Cardiac muscle cell (in vitro differentiated cells and primary cell): ENCODE measurements around the gene BBS12. TPM values are rescaled to one million over a fixed set of nuclear protein-coding genes. Genes with fewer than 3 reads are reported as not detected.

Experiments
- DNase-seq, 2 donors: peaks; one replicate each; pipeline versions ENCODE4 v3.0.0 to v3.0.0-alpha.2; 2010 to 2017; ENCODE audit warnings: low read depth in 1 of 2, low spot score in 1 of 2
- H3K27ac ChIP-seq: fragments of 200-600 bp; sonication (generic); 2 replicates; pipeline ENCODE4 v1.5.1; 2016
- H3K27me3 ChIP-seq: fragments of 200-600 bp; sonication (generic); 2 replicates; pipeline ENCODE4 v1.6.0; 2016; ENCODE audit warnings: control low read depth
- H3K36me3 ChIP-seq: fragments of 200-600 bp; sonication (generic); 2 replicates; pipeline ENCODE4 v1.5.1; 2016; ENCODE audit warnings: control low read depth
- H3K4me1 ChIP-seq: fragments of 200-600 bp; sonication (generic); 2 replicates; pipeline ENCODE4 v1.8.1; 2017; ENCODE audit warnings: low read depth, mild to moderate bottlenecking, mixed run types
- H3K4me3 ChIP-seq: fragments of 200-600 bp; sonication (generic); 2 replicates; pipeline ENCODE4 v1.5.1; 2016; ENCODE audit warnings: mild to moderate bottlenecking
- H3K9me3 ChIP-seq: fragments of 200-600 bp; sonication (generic); 2 replicates; pipeline ENCODE4 v1.5.1; 2017; ENCODE audit warnings: low read depth, mild to moderate bottlenecking, control low read depth
- polyA plus RNA-seq: library from polyadenylated mRNA; unstranded; fragments of >200 nt; fragmentation: Nextera tagmentation; extraction: Ambion mirVana; gene quantifications from 2 replicates; pipeline ENCODE4 v1.2.1, GENCODE V29; 2016
- total RNA-seq: library from RNA; depleted of rRNA; stranded (reverse); fragments of >200 nt; gene quantifications from 2 replicates; pipeline ENCODE4 v1.2.3, GENCODE V29; 2016
- TF ChIP-seq, protein P1 (sequence below): IDR thresholded peaks from 2 replicates; pipeline ENCODE4 v1.5.1; 2012; ENCODE audit warnings: low read depth, mild to moderate bottlenecking, low read length

Gene BBS12
- total and polyA plus RNA-seq, 2 experiments from 2014 or later, result 4.9 to 7.4 TPM

DNA sequence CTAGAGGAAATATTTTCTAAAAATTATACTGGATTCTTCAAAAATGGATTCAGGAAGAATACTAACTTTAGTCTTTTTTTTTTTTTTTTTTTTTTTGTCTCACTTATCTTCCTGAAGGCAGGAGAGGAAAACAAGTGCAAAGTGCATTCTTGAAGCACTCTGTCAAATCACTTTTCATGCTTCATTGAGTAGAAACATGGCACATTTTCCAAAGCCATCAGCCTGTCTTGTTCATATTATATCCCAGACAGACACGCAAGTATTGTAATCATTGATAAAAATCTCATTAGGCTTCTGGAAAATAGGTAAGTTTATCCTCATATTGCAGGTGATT is 1.2 kb downstream of the BBS12 start:
- peak overlapping the region; percentile 48 for H3K4me3 ChIP-seq
- peak in 1 of 2 donors; percentile 13 for DNase-seq
- peak overlapping the region; percentile 84 for H3K27ac ChIP-seq
- H3K9me3 ChIP-seq, result no peaks in the 10 kb centered on the region
- H3K27me3 ChIP-seq, result no peaks in the 10 kb centered on the region
- H3K4me1 ChIP-seq, result peaks cover 15% of the 10 kb centered on the region
- no peaks in the 10 kb centered on the region for H3K36me3 ChIP-seq
- TF ChIP-seq, protein P1, sequence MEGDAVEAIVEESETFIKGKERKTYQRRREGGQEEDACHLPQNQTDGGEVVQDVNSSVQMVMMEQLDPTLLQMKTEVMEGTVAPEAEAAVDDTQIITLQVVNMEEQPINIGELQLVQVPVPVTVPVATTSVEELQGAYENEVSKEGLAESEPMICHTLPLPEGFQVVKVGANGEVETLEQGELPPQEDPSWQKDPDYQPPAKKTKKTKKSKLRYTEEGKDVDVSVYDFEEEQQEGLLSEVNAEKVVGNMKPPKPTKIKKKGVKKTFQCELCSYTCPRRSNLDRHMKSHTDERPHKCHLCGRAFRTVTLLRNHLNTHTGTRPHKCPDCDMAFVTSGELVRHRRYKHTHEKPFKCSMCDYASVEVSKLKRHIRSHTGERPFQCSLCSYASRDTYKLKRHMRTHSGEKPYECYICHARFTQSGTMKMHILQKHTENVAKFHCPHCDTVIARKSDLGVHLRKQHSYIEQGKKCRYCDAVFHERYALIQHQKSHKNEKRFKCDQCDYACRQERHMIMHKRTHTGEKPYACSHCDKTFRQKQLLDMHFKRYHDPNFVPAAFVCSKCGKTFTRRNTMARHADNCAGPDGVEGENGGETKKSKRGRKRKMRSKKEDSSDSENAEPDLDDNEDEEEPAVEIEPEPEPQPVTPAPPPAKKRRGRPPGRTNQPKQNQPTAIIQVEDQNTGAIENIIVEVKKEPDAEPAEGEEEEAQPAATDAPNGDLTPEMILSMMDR, result no peak

DNA sequence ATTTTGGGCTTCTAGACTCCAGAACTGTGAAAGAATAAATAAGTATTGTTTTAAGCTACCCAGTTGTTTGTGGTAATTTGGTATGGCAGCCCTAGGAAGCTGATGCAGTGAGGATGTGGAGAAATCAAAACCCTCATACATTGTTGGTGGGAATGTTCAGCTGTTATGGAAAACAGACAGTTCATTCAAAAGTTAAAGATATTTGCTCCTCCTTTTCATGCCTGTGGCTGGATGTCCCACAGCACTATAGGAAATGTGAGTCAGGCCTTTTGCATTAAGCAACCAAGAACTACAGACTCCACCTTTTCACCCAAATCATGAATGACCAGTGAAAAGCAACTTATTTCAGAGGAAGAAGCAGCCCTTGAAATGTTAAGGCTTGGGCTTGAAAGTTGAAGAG is 6.7 kb downstream of the BBS12 start:
- H3K27ac ChIP-seq, result no peak overlapping the region
- H3K4me1 ChIP-seq, result no peaks in the 10 kb centered on the region
- H3K4me3 ChIP-seq, result no peak overlapping the region
- H3K27me3 ChIP-seq, result no peaks in the 10 kb centered on the region
- DNase-seq, result peak in 1 of 2 donors; percentile 93
- H3K36me3 ChIP-seq, result peaks cover 3% of the 10 kb centered on the region
- TF ChIP-seq, protein P1, result no peak
- no peaks in the 10 kb centered on the region for H3K9me3 ChIP-seq

DNA sequence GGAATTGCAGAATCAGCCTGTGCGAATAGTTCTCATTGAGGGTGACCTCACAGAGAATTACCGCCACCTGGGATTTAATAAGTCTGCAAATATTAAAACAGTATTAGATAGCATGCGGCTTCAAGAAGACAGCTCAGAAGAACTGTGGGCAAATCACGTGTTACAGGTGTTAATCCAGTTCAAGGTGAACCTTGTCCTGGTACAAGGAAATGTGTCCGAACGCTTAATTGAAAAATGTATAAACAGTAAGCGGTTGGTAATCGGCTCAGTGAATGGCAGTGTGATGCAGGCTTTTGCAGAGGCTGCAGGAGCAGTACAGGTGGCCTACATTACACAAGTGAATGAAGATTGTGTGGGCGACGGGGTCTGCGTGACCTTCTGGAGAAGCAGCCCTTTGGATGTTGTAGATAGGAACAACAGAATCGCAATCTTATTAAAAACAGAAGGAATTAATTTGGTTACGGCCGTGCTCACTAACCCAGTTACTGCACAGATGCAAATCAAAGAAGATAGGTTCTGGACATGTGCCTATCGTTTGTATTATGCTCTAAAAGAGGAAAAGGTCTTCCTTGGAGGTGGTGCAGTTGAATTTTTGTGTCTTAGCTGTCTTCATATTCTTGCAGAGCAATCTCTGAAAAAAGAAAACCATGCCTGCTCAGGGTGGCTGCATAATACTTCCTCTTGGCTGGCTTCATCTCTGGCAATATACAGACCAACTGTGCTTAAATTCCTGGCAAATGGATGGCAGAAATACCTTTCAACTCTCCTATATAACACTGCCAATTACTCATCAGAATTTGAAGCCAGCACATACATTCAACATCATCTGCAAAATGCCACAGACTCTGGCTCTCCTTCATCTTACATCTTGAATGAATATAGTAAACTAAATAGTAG is 10.7 kb downstream of the BBS12 start:
- H3K4me3 ChIP-seq, result no peak overlapping the region
- no peak overlapping the region for H3K27ac ChIP-seq
- no peak for DNase-seq
- no peaks in the 10 kb centered on the region for H3K9me3 ChIP-seq
- H3K27me3 ChIP-seq, result no peaks in the 10 kb centered on the region
- peaks cover 3% of the 10 kb centered on the region for H3K36me3 ChIP-seq
- no peaks in the 10 kb centered on the region for H3K4me1 ChIP-seq
- TF ChIP-seq, protein P1, result no peak

DNA sequence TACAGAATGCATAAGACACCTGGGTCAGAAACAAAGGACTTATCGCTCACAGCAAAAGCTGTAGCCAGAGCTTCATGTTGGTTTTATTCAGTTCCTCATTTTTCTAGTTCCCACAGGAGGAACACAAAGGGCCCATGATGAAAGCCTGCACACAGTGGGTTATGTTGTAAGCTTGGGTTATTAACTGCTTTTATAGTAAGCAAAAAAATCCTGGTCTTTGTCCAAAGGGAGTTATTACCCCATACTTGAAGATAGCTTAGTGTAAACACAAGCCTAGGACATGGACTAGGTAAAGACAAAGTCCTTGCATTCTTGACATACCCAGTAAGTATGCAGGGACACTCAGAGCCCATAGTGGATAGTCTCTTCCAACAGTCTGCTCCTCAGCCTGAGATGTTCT is 11.7 kb downstream of the BBS12 start:
- Histone ChIP-seq H3K4me1 (no peaks in the 10 kb centered on the region), H3K36me3 (peaks cover 3% of the 10 kb centered on the region), H3K4me3 (no peak overlapping the region), H3K27me3 (no peaks in the 10 kb centered on the region), H3K9me3 (no peaks in the 10 kb centered on the region), H3K27ac (no peak overlapping the region)
- TF ChIP-seq, protein P1, result no peak
- DNase-seq, result peak in 1 of 2 donors; percentile 91

DNA sequence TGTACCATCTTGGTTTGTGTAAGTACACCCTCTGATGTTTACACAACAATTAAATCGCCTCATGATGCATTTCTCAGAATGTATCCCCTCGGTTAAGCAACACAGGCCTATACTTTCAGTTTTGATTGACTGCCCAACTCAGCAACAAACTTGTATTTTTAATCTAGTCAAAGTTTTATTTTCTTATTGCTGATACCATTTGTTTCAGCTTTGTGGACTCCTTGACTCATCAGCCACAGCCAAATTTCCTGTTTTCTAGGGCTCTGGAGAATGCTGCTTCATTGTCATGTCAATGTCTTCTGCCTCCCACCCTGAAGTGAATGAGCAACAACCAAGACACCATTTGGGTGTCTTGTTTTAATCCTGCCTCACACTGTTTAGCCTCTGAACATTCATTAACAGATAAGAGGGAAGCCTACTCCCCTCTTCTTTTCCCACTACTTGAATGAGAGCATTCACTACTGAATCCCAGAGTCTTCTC is 14.0 kb downstream of the BBS12 start:
- peak in 1 of 2 donors; percentile 21 for DNase-seq
- Histone ChIP-seq H3K36me3 (peaks cover 3% of the 10 kb centered on the region), H3K4me1 (no peaks in the 10 kb centered on the region), H3K9me3 (no peaks in the 10 kb centered on the region), H3K27me3 (no peaks in the 10 kb centered on the region), H3K27ac (no peak overlapping the region), H3K4me3 (no peak overlapping the region)
- TF ChIP-seq, protein P1, result no peak
